B cell (primary cell): ENCODE results near the gene APBA2. TPM values are rescaled to one million over a fixed set of nuclear protein-coding genes. Genes with fewer than 3 reads are reported as not detected.

ENCODE experiments used
- ATAC-seq: fragments of 200-7000 bp; cut with Tn5 transposase; one replicate; pipeline ENCODE4 v1.10.0; 2021; ENCODE audit warnings: low read depth, mild to moderate bottlenecking, moderate number of reproducible peaks, moderate library complexity
- CTCF ChIA-PET: fragments of 350-600 bp; sonication (Branson Sonifier 250); formaldehyde crosslinking; loops from one replicate; lab custom pipeline; 2021; ENCODE audit warnings: antibody characterized with exemption, inconsistent platforms; lab: Charles Lee
- POLR2A ChIA-PET: fragments of 350-600 bp; sonication (Branson Sonifier 250); formaldehyde crosslinking; loops from one replicate; lab custom pipeline; 2021; ENCODE audit warnings: antibody characterized with exemption; lab: Charles Lee
- DNase-seq: peaks from one replicate; pipeline ENCODE4 v3.0.0; 2013
- H2AFZ ChIP-seq: 2 replicates; pipeline ENCODE4 v1.6.1; 2012; ENCODE audit warnings: mild to moderate bottlenecking, low read depth, low read length; ENCODE audit not compliant: insufficient read depth, poor library complexity, severe bottlenecking
- H3K27ac ChIP-seq, 2 donors: 1 replicate in 1 of 2; 2 replicates in 1 of 2; pipeline ENCODE4 v1.5.1; 2012 to 2013; ENCODE audit warnings: low read length in 2 of 2, mild to moderate bottlenecking in 2 of 2, moderate library complexity in 1 of 2
- H3K27me3 ChIP-seq, 4 experiments: fragments of 200-600 bp in 1 of 4; sonication (generic) in 1 of 4; replicated peaks in 1 of 4; 1 replicate in 2 of 4; 2 replicates in 2 of 4; pipeline versions ENCODE4 v1.6.1 to v1.7.0; 2013 to 2016; ENCODE audit warnings: low read length in 3 of 4, mild to moderate bottlenecking in 2 of 4, mixed read lengths in 1 of 4, moderate library complexity in 1 of 4; ENCODE audit not compliant: insufficient read depth in 4 of 4, control insufficient read depth in 3 of 4; ENCODE audit errors: control extremely low read depth in 1 of 4
- H3K36me3 ChIP-seq, 2 experiments: replicated peaks in 1 of 2; 1 replicate in 1 of 2; 2 replicates in 1 of 2; pipeline versions ENCODE4 v1.6.1 to v1.7.1; 2013; ENCODE audit warnings: low read length in 1 of 2; ENCODE audit not compliant: insufficient read depth in 2 of 2, control insufficient read depth in 1 of 2; ENCODE audit errors: control extremely low read depth in 1 of 2, extremely low read depth in 1 of 2
- H3K4me1 ChIP-seq, 2 donors: fragments of 200-600 bp in 1 of 2; sonication (generic) in 1 of 2; 1 replicate in 1 of 2; 2 replicates in 1 of 2; pipeline versions ENCODE4 v1.5.1 to v1.6.1; 2013 to 2017; ENCODE audit warnings: low read length in 2 of 2; ENCODE audit not compliant: control insufficient read depth in 2 of 2, insufficient read depth in 2 of 2
- H3K4me2 ChIP-seq: replicated peaks from 2 replicates; pipeline ENCODE3; 2012; ENCODE audit warnings: mild to moderate bottlenecking, low read depth, low read length; ENCODE audit not compliant: poor library complexity, severe bottlenecking
- H3K4me3 ChIP-seq, 5 experiments: fragments of 200-600 bp in 1 of 5; sonication (generic) in 1 of 5; 1 replicate in 3 of 5; 2 replicates in 2 of 5; pipeline versions ENCODE4 v1.5.1 to v1.7.0; 2011 to 2016; ENCODE audit warnings: low read length in 4 of 5, mild to moderate bottlenecking in 4 of 5, low read depth in 2 of 5, control low read depth in 1 of 5, moderate library complexity in 1 of 5; ENCODE audit not compliant: insufficient read depth in 1 of 5; ENCODE audit errors: control extremely low read depth in 1 of 5, extremely low read depth in 1 of 5
- H3K79me2 ChIP-seq: fragments of 200-600 bp; sonication (generic); one replicate; pipeline ENCODE4 v1.6.0; 2016; ENCODE audit warnings: low read length; ENCODE audit not compliant: control insufficient read depth, insufficient read depth
- H3K9ac ChIP-seq: fragments of 200-600 bp; sonication (generic); 2 replicates; pipeline ENCODE4 v1.6.1; 2017; ENCODE audit warnings: mild to moderate bottlenecking, low read length, moderate library complexity
- H3K9me3 ChIP-seq, 3 donors: one replicate each; pipeline versions ENCODE4 v1.6.1 to v1.7.1; 2013; ENCODE audit warnings: low read length in 2 of 3; ENCODE audit not compliant: control insufficient read depth in 2 of 3, insufficient read depth in 1 of 3; ENCODE audit errors: control extremely low read depth in 1 of 3
- H4K20me1 ChIP-seq: 2 replicates; pipeline ENCODE4 v1.6.0; 2012; ENCODE audit warnings: mild to moderate bottlenecking, low read length; ENCODE audit not compliant: insufficient read depth, control insufficient read depth, poor library complexity, severe bottlenecking
- H3K27ac Mint-ChIP-seq: one replicate; pipeline ENCODE4 v1.8.0; 2021; ENCODE audit warnings: mixed read lengths
- H3K27me3 Mint-ChIP-seq: one replicate; pipeline ENCODE4 v1.8.0; 2021; ENCODE audit warnings: mixed read lengths
- H3K4me1 Mint-ChIP-seq: one replicate; pipeline ENCODE4 v1.8.0; 2021; ENCODE audit warnings: mixed read lengths
- H3K4me3 Mint-ChIP-seq: one replicate; pipeline ENCODE4 v1.8.0; 2021; ENCODE audit warnings: mixed read lengths
- H3K9me3 Mint-ChIP-seq: one replicate; pipeline ENCODE4 v1.8.0; 2022; ENCODE audit warnings: mixed read lengths; ENCODE audit not compliant: insufficient read depth
- EZH2 ChIP-seq: IDR thresholded peaks from 2 replicates; pipeline ENCODE4 v1.6.1; 2012; ENCODE audit warnings: borderline replicate concordance, low read depth, mild to moderate bottlenecking, moderate library complexity, low read length; ENCODE audit not compliant: insufficient read depth, poor library complexity, severe bottlenecking
- WGBS: methylation state at CpG from one replicate; pipeline ENCODE4 v1.1.5; 2013; ENCODE audit warnings: missing lambda C conversion rate; ENCODE audit not compliant: insufficient coverage; 5-methylcytosine and 5-hydroxymethylcytosine counted together
- intact Hi-C: fragments of 100-400 bp; cut with micrococcal nuclease; formaldehyde crosslinking; loops from one replicate; pipeline ENCODE4 v1.10.0; 2022
- polyA plus RNA-seq: library from polyadenylated mRNA; depleted of rRNA; stranded (reverse); fragments of >200 nt; gene quantifications from 2 replicates; pipeline ENCODE4 v1.2.3, GENCODE V29; 2012
- total RNA-seq, 2 donors: library from RNA; stranded (reverse); fragments of 120-200 nt in 1 of 2; gene quantifications; 1 replicate in 1 of 2; 2 replicates in 1 of 2; pipeline versions ENCODE4 v1.2.3 to v1.2.4, GENCODE V29; 2013 to 2022
- TF ChIP-seq, protein P1 (sequence below): fragments of 200-600 bp; IDR thresholded peaks from one replicate; pipeline ENCODE4 v1.8.0; 2022; ENCODE audit warnings: antibody characterized with exemption, mild to moderate bottlenecking

APBA2 gene
- total and polyA plus RNA-seq, 2 donors (not counting 1 experiment from before 2014, with no cell fraction given): 0.19 TPM; not detected in 1

DNA sequence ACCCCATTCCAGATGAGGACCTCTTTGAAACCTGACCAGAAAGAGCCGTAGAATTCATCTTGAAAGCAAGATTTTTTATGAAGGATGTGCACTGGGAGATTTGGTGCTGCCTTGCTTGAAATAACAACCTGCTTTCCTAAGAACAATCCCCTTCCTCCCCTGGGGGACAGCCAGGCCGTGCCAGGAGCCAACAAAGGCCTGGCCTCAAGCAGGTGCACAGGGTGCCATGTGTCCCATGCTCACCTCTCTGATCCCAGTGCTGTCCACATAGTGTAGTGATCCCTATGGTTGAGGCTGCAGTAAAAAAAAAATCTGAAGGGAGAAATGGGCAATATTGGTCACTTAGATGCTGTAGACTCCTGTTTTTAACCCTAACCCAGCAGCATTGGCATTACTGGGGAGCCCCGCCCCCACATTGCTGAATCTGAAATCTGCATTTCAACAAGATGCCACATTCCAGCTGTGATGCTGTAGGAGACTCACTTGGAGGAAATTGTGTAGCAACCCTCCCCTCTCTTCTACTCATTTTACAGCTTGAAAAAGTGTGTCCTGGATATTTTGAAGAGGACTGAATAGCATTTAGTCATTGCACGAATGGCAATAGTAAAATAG lies 171.2 kb downstream of the APBA2 start:
- Histone ChIP-seq H3K9me3 (peaks cover 0 to 24% (median 0%) of the 10 kb centered on the region in 3 donors), H3K27ac (no peak overlapping the region), H4K20me1 (no peaks in the 10 kb centered on the region), H3K4me3 (no peak overlapping the region), H3K4me2 (no peak overlapping the region), H3K79me2 (no peaks in the 10 kb centered on the region), H3K9ac (no peak overlapping the region), H3K27me3 (no peaks in the 10 kb centered on the region), H3K4me1 (no peaks in the 10 kb centered on the region), H2AFZ (no peak overlapping the region), H3K36me3 (no peaks in the 10 kb centered on the region)
- ChIA-PET POLR2A (no interaction called here), CTCF (no interaction called here)
- no peak for ATAC-seq
- WGBS: no CpG with 5 or more reads among the region's 4 CpGs
- no peak for TF ChIP-seq EZH2
- TF ChIP-seq, protein P1, sequence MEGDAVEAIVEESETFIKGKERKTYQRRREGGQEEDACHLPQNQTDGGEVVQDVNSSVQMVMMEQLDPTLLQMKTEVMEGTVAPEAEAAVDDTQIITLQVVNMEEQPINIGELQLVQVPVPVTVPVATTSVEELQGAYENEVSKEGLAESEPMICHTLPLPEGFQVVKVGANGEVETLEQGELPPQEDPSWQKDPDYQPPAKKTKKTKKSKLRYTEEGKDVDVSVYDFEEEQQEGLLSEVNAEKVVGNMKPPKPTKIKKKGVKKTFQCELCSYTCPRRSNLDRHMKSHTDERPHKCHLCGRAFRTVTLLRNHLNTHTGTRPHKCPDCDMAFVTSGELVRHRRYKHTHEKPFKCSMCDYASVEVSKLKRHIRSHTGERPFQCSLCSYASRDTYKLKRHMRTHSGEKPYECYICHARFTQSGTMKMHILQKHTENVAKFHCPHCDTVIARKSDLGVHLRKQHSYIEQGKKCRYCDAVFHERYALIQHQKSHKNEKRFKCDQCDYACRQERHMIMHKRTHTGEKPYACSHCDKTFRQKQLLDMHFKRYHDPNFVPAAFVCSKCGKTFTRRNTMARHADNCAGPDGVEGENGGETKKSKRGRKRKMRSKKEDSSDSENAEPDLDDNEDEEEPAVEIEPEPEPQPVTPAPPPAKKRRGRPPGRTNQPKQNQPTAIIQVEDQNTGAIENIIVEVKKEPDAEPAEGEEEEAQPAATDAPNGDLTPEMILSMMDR: no peak
- no peak for DNase-seq
- Mint-ChIP-seq H3K4me3 (no peak overlapping the region), H3K27me3 (no peaks in the 10 kb centered on the region), H3K4me1 (no peaks in the 10 kb centered on the region), H3K9me3 (peaks cover 3% of the 10 kb centered on the region), H3K27ac (no peak overlapping the region)
- intact Hi-C loops: no loop called here

DNA sequence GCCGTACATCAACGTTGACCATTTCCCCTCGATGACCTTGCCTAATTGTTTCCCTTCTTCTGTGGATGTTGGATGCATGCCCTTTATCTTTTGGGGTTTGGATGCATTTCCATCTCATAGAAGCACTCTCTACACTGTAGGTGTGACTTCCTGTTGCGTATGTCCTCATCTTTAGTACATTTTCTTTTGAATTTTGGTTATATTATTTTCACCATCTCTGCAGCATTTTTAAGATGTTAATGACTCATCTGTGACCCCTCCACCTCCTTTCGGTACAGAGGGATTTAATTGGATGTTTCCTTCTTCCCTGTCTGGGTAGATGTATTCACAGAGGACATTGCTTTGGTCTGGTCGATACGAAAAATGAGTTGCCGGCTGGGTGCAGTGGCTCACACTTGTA lies 172.1 kb downstream of the APBA2 start:
- Mint-ChIP-seq H3K4me1 (no peaks in the 10 kb centered on the region), H3K27ac (no peak overlapping the region), H3K9me3 (peaks cover 3% of the 10 kb centered on the region), H3K4me3 (no peak overlapping the region), H3K27me3 (no peaks in the 10 kb centered on the region)
- Histone ChIP-seq H3K36me3 (no peaks in the 10 kb centered on the region), H3K79me2 (no peaks in the 10 kb centered on the region), H3K4me1 (no peaks in the 10 kb centered on the region), H2AFZ (no peak overlapping the region), H3K9me3 (peaks cover 0 to 23% (median 0%) of the 10 kb centered on the region in 3 donors), H3K27me3 (no peaks in the 10 kb centered on the region), H3K27ac (no peak overlapping the region), H3K9ac (no peak overlapping the region), H4K20me1 (no peaks in the 10 kb centered on the region), H3K4me3 (no peak overlapping the region), H3K4me2 (no peak overlapping the region)
- ATAC-seq (no peak), DNase-seq (no peak)
- no CpG with 5 or more reads among the region's 8 CpGs for whole genome bisulfite sequencing
- intact Hi-C loops: no loop called here
- POLR2A ChIA-PET: no interaction called here
- TF ChIP-seq EZH2: no peak
- TF ChIP-seq, protein P1: no peak
- CTCF ChIA-PET: no interaction called here
